Ishikawa (cell line): ENCODE data around the gene STK17B.

Experiments
- CREB1 ChIP-seq: IDR thresholded peaks from 2 replicates; pipeline ENCODE4 v1.6.1; 2012; ENCODE audit warnings: low read depth
- EP300 ChIP-seq: IDR thresholded peaks from 2 replicates; pipeline ENCODE4 v1.6.1; 2012; ENCODE audit warnings: borderline replicate concordance
- FOXM1 ChIP-seq: IDR thresholded peaks from 2 replicates; pipeline ENCODE4 v1.6.1; 2012; ENCODE audit warnings: low read depth, borderline replicate concordance
- NFIC ChIP-seq: IDR thresholded peaks from 2 replicates; pipeline ENCODE4 v1.6.1; 2012
- RAD21 ChIP-seq: IDR thresholded peaks from 2 replicates; pipeline ENCODE4 v1.6.1; 2012; ENCODE audit warnings: low read depth
- TAF1 ChIP-seq: IDR thresholded peaks from 2 replicates; pipeline ENCODE4 v1.6.1; 2012; ENCODE audit warnings: low read depth, mild to moderate bottlenecking
- TCF12 ChIP-seq: IDR thresholded peaks from 2 replicates; pipeline ENCODE4 v1.6.1; 2012; ENCODE audit warnings: low read depth
- TEAD4 ChIP-seq: IDR thresholded peaks from 2 replicates; pipeline ENCODE4 v1.6.1; 2012
- ZBTB7A ChIP-seq: IDR thresholded peaks from 2 replicates; pipeline ENCODE4 v1.6.1; 2012; ENCODE audit warnings: low read depth
- TF ChIP-seq, protein P1 (sequence below): IDR thresholded peaks from 2 replicates; pipeline ENCODE4 v1.6.1; 2012

DNA sequence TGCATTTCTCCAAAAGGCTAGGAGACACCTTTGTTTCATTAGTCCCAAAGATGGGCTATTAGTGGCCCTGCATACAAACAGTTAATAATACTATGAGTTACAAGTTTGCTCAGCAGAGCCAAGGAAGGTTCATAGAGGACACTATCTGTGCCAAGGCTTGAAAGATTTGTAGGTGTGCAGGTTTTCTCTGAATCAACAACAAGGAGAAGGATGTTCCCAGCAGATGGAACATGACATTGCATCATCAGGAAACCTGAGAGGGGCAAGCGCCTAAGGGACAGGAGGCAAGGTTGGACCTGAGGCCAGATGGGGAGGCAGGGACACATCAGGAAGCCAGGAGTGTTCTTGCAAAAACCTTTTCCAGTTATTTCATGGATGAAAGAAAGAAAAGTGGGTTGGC is 35.4 kb upstream of the STK17B start:
- TF ChIP-seq RAD21: no peak
- TF ChIP-seq, protein P1, sequence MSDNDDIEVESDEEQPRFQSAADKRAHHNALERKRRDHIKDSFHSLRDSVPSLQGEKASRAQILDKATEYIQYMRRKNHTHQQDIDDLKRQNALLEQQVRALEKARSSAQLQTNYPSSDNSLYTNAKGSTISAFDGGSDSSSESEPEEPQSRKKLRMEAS: no peak
- TF ChIP-seq TCF12: no peak
- no peak for TF ChIP-seq TAF1
- TF ChIP-seq EP300: no peak
- no peak for TF ChIP-seq TEAD4
- no peak for TF ChIP-seq FOXM1
- TF ChIP-seq NFIC: no peak
- TF ChIP-seq ZBTB7A: no peak
- no peak for TF ChIP-seq CREB1
